ENCODE measurements around the gene DLG2. TPM values are rescaled to one million over a fixed set of nuclear protein-coding genes. Genes with fewer than 3 reads are reported as not detected.
"Not testable (repeated sequence)": the region's sequence is repeated elsewhere in the genome, so short reads cannot be mapped to it uniquely, and the experiment has no call there.

Gene DLG2
- total and polyA plus RNA-seq, 2 donors (not counting 3 experiments of a cell fraction or from before 2014, with no cell fraction given), result 0.15 to 1.1 TPM

DNA sequence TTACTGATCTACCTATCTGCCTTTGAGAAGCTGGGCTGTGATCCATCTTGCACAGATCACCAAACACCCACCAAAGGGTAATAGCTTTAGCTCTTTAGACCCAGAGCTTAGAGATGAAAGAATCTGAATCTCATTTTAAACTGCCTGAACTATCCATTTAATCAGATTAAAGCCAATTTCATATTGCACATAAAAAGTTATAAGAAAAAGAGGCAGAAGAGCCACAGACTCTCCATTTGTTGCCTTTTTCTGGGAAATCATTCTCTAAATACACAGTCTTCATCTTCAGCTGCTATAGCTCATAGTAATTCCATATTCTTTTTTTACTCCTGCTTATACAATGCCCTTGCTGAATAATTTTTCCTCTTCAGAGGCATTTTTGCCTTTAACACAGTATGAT lies 271.2 kb downstream of the DLG2 start:
- FAIRE-seq, result no peak

DNA sequence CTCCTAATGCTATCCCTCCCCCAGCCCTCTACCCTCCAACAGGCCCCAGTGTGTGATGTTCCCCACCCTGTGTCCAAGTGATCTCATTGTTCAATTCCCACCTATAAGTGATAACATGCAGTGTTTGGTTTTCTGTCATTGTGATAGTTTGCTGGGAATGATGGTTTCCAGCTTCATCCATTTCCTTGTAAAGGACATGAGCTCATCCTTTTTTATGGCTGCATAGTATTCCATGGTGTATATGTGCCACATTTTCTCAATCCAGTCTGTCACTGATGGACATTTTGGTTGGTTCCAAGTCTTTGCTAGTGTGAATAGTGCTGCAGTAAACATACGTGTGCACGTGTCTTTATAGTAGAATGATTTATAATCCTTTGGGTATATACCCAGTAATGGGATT lies 277.6 kb downstream of the DLG2 start:
- H4K20me1 ChIP-seq (replicated peaks; ENCODE audit: control insufficient read depth, extremely low read depth, insufficient read depth, low read length); H2AFZ ChIP-seq (ENCODE audit: low read depth, low read length); dilution Hi-C loops (cut with MboI; ENCODE audit: extremely low pct_ligation_motif_present, low sequenced_read_pairs); FAIRE-seq; H3K9me3 ChIP-seq (replicated peaks; ENCODE audit: control insufficient read depth, insufficient read depth, low read length); H3K27ac ChIP-seq (ENCODE audit: insufficient read depth, low read depth, low read length); H3K9me1 ChIP-seq (replicated peaks; ENCODE audit: control insufficient read depth, extremely low read depth, insufficient read depth, low read length); H3K27me3 ChIP-seq (ENCODE audit: control insufficient read depth in 2 of 2, insufficient read depth in 2 of 2, low read length in 2 of 2); DNase-seq (ENCODE audit: low read depth, low spot score); H3K9ac ChIP-seq (replicated peaks; ENCODE audit: extremely low read depth, insufficient read depth, low read length); H3K4me1 ChIP-seq (ENCODE audit: control insufficient read depth, extremely low read depth, insufficient read depth, low read length); CTCF ChIA-PET; BruUV-seq (replicated peaks); intact Hi-C loops (cut with micrococcal nuclease); H3K36me3 ChIP-seq (ENCODE audit: control insufficient read depth in 2 of 2, extremely low read depth in 1 of 2, insufficient read depth in 2 of 2, low read length in 2 of 2); H3K79me2 ChIP-seq (ENCODE audit: control insufficient read depth, insufficient read depth, low read length); H3K4me2 ChIP-seq (ENCODE audit: insufficient read depth, low read length); H3K4me3 ChIP-seq (replicated peaks in 1 of 3; ENCODE audit: insufficient read depth in 1 of 3, low read depth in 1 of 3, low read length in 3 of 3); POLR2A ChIA-PET: not testable (repeated sequence)

More for the DNA sequence above, 271.2 kb downstream of the DLG2 start:
- H4K20me1 ChIP-seq (replicated peaks; ENCODE audit: control insufficient read depth, extremely low read depth, insufficient read depth, low read length), result no peaks in the 10 kb centered on the region
- no peak overlapping the region for H3K9ac ChIP-seq (replicated peaks; ENCODE audit: extremely low read depth, insufficient read depth, low read length)
- intact Hi-C loops (cut with micrococcal nuclease) (no loop called here), dilution Hi-C loops (cut with MboI; ENCODE audit: extremely low pct_ligation_motif_present, low sequenced_read_pairs) (no loop called here)
- no peak overlapping the region for H3K4me2 ChIP-seq (ENCODE audit: insufficient read depth, low read length)
- no peak for DNase-seq (ENCODE audit: low read depth, low spot score)
- no peak overlapping the region for H3K4me3 ChIP-seq (replicated peaks in 1 of 3; ENCODE audit: insufficient read depth in 1 of 3, low read depth in 1 of 3, low read length in 3 of 3)
- no peak for TF ChIP-seq JUN (IDR thresholded peaks at IDR 0.05; ENCODE audit: borderline replicate concordance, insufficient read depth, insufficient read length, low read depth)
- no peak for TF ChIP-seq GATA2 (IDR thresholded peaks at IDR 0.05; ENCODE audit: insufficient read depth, insufficient read length, low read depth, low read length)
- no peak for TF ChIP-seq POLR2AphosphoS5 (IDR thresholded peaks at IDR 0.05; ENCODE audit: insufficient read depth, low read depth, low read length)
- TF ChIP-seq POLR2A (IDR thresholded peaks at IDR 0.05; ENCODE audit: low read depth, low read length), result no peak
- no peak for TF ChIP-seq MYC (IDR thresholded peaks at IDR 0.05; ENCODE audit: low read depth, low read length)
- TF ChIP-seq, protein P1, sequence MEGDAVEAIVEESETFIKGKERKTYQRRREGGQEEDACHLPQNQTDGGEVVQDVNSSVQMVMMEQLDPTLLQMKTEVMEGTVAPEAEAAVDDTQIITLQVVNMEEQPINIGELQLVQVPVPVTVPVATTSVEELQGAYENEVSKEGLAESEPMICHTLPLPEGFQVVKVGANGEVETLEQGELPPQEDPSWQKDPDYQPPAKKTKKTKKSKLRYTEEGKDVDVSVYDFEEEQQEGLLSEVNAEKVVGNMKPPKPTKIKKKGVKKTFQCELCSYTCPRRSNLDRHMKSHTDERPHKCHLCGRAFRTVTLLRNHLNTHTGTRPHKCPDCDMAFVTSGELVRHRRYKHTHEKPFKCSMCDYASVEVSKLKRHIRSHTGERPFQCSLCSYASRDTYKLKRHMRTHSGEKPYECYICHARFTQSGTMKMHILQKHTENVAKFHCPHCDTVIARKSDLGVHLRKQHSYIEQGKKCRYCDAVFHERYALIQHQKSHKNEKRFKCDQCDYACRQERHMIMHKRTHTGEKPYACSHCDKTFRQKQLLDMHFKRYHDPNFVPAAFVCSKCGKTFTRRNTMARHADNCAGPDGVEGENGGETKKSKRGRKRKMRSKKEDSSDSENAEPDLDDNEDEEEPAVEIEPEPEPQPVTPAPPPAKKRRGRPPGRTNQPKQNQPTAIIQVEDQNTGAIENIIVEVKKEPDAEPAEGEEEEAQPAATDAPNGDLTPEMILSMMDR (IDR thresholded peaks at IDR 0.05; ENCODE audit: extremely low read depth in 1 of 2, insufficient read depth in 1 of 2, low read depth in 1 of 2, low read length in 2 of 2), result no peak
- TF ChIP-seq, protein P2, sequence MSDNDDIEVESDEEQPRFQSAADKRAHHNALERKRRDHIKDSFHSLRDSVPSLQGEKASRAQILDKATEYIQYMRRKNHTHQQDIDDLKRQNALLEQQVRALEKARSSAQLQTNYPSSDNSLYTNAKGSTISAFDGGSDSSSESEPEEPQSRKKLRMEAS (IDR thresholded peaks at IDR 0.05; ENCODE audit: insufficient read depth, insufficient read length), result no peak
- no peak for TF ChIP-seq EZH2 (IDR thresholded peaks at IDR 0.05; ENCODE audit: borderline replicate concordance, low read depth, low read length, severe bottlenecking)
- TF ChIP-seq FOS (IDR thresholded peaks at IDR 0.05; ENCODE audit: borderline replicate concordance, insufficient read depth, low read length), result no peak
- no TSS peak for BruUV-seq (replicated peaks)
- no peaks in the 10 kb centered on the region for H3K27me3 ChIP-seq (ENCODE audit: control insufficient read depth in 2 of 2, insufficient read depth in 2 of 2, low read length in 2 of 2)
- H2AFZ ChIP-seq (ENCODE audit: low read depth, low read length), result no peak overlapping the region
- ChIA-PET POLR2A (no interaction called here), CTCF (interaction anchor here (1.0 kb wide), 1 partner anchor 14 kb away, joined by 3 read pairs; no protein-coding TSS in a partner anchor)
- H3K27ac ChIP-seq (ENCODE audit: insufficient read depth, low read depth, low read length), result no peak overlapping the region
- no peaks in the 10 kb centered on the region for H3K9me1 ChIP-seq (replicated peaks; ENCODE audit: control insufficient read depth, extremely low read depth, insufficient read depth, low read length)
- no peaks in the 10 kb centered on the region for H3K9me3 ChIP-seq (replicated peaks; ENCODE audit: control insufficient read depth, insufficient read depth, low read length)
- no peaks in the 10 kb centered on the region for H3K79me2 ChIP-seq (ENCODE audit: control insufficient read depth, insufficient read depth, low read length)
- no peaks in the 10 kb centered on the region for H3K4me1 ChIP-seq (ENCODE audit: control insufficient read depth, extremely low read depth, insufficient read depth, low read length)
- no peaks in the 10 kb centered on the region for H3K36me3 ChIP-seq (ENCODE audit: control insufficient read depth in 2 of 2, extremely low read depth in 1 of 2, insufficient read depth in 2 of 2, low read length in 2 of 2)
